ENCODE results near the gene FRMD6.

Gene FRMD6

GRCh38 chr14:51658441-51659173, 6.9 kb downstream of the FRMD6 start:
- no peak overlapping the region for H3K27ac ChIP-seq
- peaks cover 6 to 46% (median 25%) of the 10 kb centered on the region in 4 donors for H3K4me1 ChIP-seq
- no peak for DNase-seq
- intact Hi-C loops (cut with DNase I; ENCODE audit: low total_unique reads), result loop anchor here (10.0 kb wide), 1 partner anchor 374 kb away; no protein-coding TSS in a partner anchor
- H3K9me3 ChIP-seq, result no peaks in the 10 kb centered on the region
- no peaks in the 10 kb centered on the region for H3K36me3 ChIP-seq
- no peaks in the 10 kb centered on the region for H3K27me3 ChIP-seq
- no peak overlapping the region for H3K4me3 ChIP-seq
- no peak for TF ChIP-seq CTCF (IDR thresholded peaks at IDR 0.05)

- H3K27ac ChIP-seq, result no peak overlapping the region
- H3K36me3 ChIP-seq, result no peaks in the 10 kb centered on the region
- TF ChIP-seq CTCF (IDR thresholded peaks at IDR 0.05), result no peak
- no peaks in the 10 kb centered on the region for H3K27me3 ChIP-seq
- H3K9me3 ChIP-seq, result no peaks in the 10 kb centered on the region
- no peak for DNase-seq
- H3K4me3 ChIP-seq, result no peak overlapping the region
- H3K4me1 ChIP-seq, result peaks cover 0 to 33% (median 15%) of the 10 kb centered on the region in 4 donors
- intact Hi-C loops (cut with DNase I; ENCODE audit: low total_unique reads), result no loop called here
These were observed 9.0 kb downstream of the FRMD6 start for GRCh38 chr14:51660741-51661140.

- no peaks in the 10 kb centered on the region for H3K9me3 ChIP-seq
- intact Hi-C loops (cut with DNase I; ENCODE audit: low total_unique reads), result no loop called here
- no peak overlapping the region for H3K4me3 ChIP-seq
- H3K27me3 ChIP-seq, result no peaks in the 10 kb centered on the region
- peaks cover 0 to 26% (median 11%) of the 10 kb centered on the region in 4 donors for H3K4me1 ChIP-seq
- H3K36me3 ChIP-seq, result no peaks in the 10 kb centered on the region
- H3K27ac ChIP-seq, result no peak overlapping the region
- TF ChIP-seq CTCF (IDR thresholded peaks at IDR 0.05), result no peak
- DNase-seq, result no peak
These were observed 9.8 kb downstream of the FRMD6 start for GRCh38 chr14:51661504-51661903.

- Histone ChIP-seq H3K36me3 (no peaks in the 10 kb centered on the region), H3K4me3 (no peak overlapping the region), H3K9me3 (no peaks in the 10 kb centered on the region), H3K4me1 (peaks cover 0 to 21% (median 8%) of the 10 kb centered on the region in 4 donors), H3K27ac (no peak overlapping the region), H3K27me3 (no peaks in the 10 kb centered on the region)
- no peak for DNase-seq
- no peak for TF ChIP-seq CTCF (IDR thresholded peaks at IDR 0.05)
- intact Hi-C loops (cut with DNase I; ENCODE audit: low total_unique reads), result no loop called here
These were observed 12.1 kb downstream of the FRMD6 start for GRCh38 chr14:51663783-51664326.

GRCh38 chr14:51666070-51666469, 14.4 kb downstream of the FRMD6 start:
- H3K9me3 ChIP-seq, result no peaks in the 10 kb centered on the region
- no peak for DNase-seq
- H3K4me1 ChIP-seq, result peaks cover 0 to 19% (median 1%) of the 10 kb centered on the region in 4 donors
- TF ChIP-seq CTCF (IDR thresholded peaks at IDR 0.05), result no peak
- no peaks in the 10 kb centered on the region for H3K36me3 ChIP-seq
- no peak overlapping the region for H3K27ac ChIP-seq
- no peak overlapping the region for H3K4me3 ChIP-seq
- H3K27me3 ChIP-seq, result no peaks in the 10 kb centered on the region
- intact Hi-C loops (cut with DNase I; ENCODE audit: low total_unique reads), result no loop called here
